Retinal pigment epithelial cell (primary cell): ENCODE measurements around the gene SEPTIN7.
A peak's percentile ranks its signal among the peaks of the same experiment; 100 is the strongest.

ENCODE experiments used
- DNase-seq: peaks from one replicate; pipeline ENCODE4 v3.0.0-alpha.2; 2010; ENCODE audit warnings: low read depth
- H3K4me3 ChIP-seq: 2 replicates; pipeline ENCODE4 v1.5.1; 2011; ENCODE audit warnings: mild to moderate bottlenecking, low read length, control low read depth, moderate library complexity
- CTCF ChIP-seq: conservative IDR thresholded peaks from 2 replicates; pipeline ENCODE4 v1.5.1; 2011; ENCODE audit warnings: low read depth, low read length, control low read depth, inconsistent platforms

Gene SEPTIN7

DNA sequence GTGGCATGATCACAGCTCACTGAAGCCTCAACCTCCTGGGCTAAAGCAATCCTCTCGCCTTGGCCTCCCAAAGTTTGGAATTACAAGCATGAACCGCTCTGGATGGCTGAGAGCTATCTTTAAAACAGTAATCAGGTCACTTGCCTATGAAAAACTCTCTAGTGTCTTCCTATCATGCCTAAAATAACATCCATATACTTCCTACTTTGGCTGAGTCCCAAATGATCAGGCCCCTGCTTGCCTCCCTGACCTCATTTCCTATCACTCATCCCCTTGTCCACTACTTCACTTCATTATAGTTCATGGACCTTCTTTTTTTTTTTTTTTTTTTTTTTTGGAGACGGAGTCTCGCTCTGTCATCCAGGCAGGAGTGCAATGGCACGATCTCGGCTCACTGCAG, 28.0 kb downstream of the SEPTIN7 start:
- no peak overlapping the region for H3K4me3 ChIP-seq
- TF ChIP-seq CTCF = no peak
- no peak for DNase-seq

- DNase-seq = no peak
- H3K4me3 ChIP-seq = no peak overlapping the region
- no peak for TF ChIP-seq CTCF
Measured at GRCh38 chr7:35831208-35831607, 30.4 kb downstream of the SEPTIN7 start.

DNA sequence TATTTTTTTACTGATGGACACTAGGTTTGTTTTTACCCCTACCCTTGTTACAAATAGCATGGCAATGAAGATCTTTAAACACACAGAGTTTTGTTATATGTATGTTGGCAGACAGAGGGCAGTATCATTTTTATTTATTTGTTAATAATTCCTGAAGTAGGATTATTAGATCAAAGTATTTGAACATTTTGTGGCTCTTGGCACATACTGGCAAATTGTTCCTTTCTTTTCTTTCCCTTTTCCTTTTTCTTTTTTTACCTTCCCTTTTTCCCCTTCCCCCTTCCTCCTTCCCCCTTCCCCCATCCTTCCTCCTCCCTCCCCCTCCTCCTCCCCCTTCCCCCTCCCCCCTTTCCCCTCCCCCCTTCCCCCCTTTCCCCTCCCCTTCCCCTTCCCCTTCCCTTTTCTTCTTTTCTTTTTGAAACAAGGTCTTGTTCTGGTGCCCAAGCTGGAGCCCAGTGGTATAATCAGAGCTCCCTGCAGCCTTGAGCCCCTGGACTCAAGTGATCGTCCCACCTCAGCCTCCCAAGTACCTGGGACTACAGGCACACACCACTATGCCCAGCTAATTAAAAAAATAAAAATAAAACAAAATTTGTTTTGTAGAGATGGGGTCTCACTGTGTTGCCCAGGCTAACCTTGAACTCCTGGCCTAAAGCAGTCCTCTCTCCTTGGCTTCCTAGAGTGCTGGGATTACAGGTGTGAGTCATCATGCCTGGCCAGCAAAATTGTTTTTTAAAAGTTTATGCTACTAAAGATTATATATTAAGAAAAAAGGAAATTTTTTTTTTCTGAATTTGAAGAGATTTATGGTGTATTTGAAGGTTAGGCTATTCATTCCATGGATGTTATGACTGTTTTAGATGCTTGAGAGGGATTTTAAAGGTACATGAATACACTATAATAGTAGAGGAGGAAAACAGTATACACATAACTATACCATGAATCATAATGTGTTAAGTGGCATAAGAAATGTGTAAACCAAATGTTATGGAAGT, 39.3 kb downstream of the SEPTIN7 start:
- H3K4me3 ChIP-seq = no peak overlapping the region
- no peak for TF ChIP-seq CTCF

DNA sequence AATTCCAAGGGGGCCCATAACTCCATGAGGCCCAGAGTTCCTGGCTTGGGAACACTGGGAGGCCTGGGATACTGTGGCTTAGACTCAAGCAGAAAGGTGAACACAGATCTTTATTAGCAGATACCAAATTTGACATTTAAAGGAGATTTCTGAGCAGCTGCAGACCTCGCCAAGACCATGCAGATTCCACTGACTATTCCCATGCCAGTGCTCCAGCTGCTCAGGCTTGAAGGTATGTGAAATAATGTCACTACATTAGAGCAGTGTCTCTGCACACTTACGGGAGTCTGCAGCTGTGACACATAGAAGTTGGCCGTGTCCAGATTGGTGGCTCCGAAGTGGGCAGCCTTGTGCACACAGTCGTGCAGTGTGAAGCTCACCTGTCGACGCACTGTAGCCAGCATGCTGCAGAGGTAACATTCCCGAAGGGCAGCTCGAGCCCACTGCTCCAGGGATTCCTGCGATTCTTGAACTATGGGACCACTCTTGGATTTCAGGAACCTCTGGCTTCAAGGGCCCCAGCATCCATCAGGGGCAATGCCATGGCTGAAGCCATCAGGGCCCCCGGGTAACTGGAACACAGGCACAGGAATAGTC, 46.1 kb downstream of the SEPTIN7 start:
- TF ChIP-seq CTCF = no peak
- H3K4me3 ChIP-seq = no peak overlapping the region
- no peak for DNase-seq

More for the DNA sequence above, 39.3 kb downstream of the SEPTIN7 start:
- DNase-seq = peak; percentile 62

DNA sequence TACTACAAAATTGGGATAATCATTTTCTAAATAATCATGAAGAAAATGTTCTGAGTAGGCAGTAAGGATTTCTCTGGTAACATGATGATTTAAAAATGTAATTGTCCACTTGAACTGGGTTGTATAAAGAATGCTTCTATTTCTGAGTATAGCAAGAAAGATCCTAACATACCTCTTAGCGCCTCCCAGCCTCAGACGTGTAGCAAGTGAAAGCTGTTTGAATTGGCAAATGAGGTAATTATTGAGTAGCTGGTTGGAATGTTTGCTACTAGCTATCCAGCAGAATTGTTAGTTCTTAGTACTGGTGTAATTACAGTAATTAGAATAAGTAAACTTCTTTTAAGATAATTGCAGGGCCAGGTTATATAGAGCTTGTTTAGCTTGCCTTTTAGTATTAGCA, 47.9 kb downstream of the SEPTIN7 start:
- DNase-seq = no peak
- no peak overlapping the region for H3K4me3 ChIP-seq
- no peak for TF ChIP-seq CTCF

DNA sequence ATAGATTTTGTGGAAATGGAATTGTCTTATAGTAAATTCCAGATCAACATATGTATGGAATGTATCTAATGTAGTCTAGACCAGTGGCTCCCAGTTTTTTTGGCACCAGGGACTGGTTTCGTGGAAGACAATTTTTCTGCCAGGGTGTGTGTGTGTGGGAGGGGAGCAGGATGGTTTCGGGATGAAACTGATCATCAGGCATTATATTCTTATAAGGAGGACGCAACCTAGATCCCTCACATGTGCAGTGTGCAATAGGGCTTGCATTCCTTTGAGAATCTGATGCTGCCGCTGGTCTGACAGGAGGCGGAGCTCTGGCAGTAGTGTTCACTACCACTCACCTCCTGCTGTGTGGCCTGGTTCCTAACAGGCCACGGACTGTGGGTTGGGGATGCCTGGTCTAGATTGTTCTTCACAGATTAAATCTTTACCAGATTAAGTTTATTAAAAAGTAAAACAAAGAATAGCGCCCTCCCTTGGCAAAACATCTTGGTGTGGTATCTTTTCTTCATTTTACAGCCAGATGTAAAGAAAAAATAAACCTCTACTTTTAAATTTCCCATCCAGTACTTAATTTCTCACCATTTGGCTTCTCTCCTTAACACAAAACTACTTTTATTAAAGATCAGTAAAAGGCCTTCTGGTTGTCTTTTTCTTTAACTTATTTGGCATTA, 48.4 kb downstream of the SEPTIN7 start:
- no peak for DNase-seq
- no peak for TF ChIP-seq CTCF
- no peak overlapping the region for H3K4me3 ChIP-seq
